CD8-positive, alpha-beta memory T cell (primary cell): ENCODE results near the gene UPK3A. TPM values are rescaled to one million over a fixed set of nuclear protein-coding genes. Genes with fewer than 3 reads are reported as not detected.
A peak's percentile ranks its signal among the peaks of the same experiment; 100 is the strongest.

Experiments
- CTCF ChIA-PET: fragments of 350-600 bp; sonication (Branson Sonifier 250); formaldehyde crosslinking; loops from one replicate; lab custom pipeline; 2021; ENCODE audit warnings: antibody characterized with exemption; lab: Charles Lee
- POLR2A ChIA-PET: fragments of 350-600 bp; sonication (Branson Sonifier 250); formaldehyde crosslinking; loops from one replicate; lab custom pipeline; 2021; ENCODE audit warnings: antibody characterized with exemption; lab: Charles Lee
- DNase-seq, 5 donors: peaks; one replicate each; pipeline versions ENCODE4 v3.0.0 to v3.0.0-alpha.2; 2020 to 2022; ENCODE audit warnings: mixed read lengths in 1 of 5
- H3K27ac ChIP-seq: one replicate; pipeline ENCODE4 v1.7.0; 2013; ENCODE audit warnings: low read depth, mild to moderate bottlenecking, low read length, moderate library complexity
- H3K27me3 ChIP-seq: 2 replicates; pipeline ENCODE4 v1.7.0; 2013; ENCODE audit warnings: low read length, mild to moderate bottlenecking; ENCODE audit not compliant: insufficient read depth, poor library complexity, severe bottlenecking
- H3K36me3 ChIP-seq: 2 replicates; pipeline ENCODE4 v1.7.0; 2013; ENCODE audit warnings: mild to moderate bottlenecking, low read length, moderate library complexity; ENCODE audit not compliant: insufficient read depth
- H3K4me1 ChIP-seq: 2 replicates; pipeline ENCODE4 v1.7.0; 2013; ENCODE audit warnings: mild to moderate bottlenecking, low read length, moderate library complexity; ENCODE audit not compliant: insufficient read depth
- H3K4me3 ChIP-seq: 2 replicates; pipeline ENCODE4 v1.7.0; 2013; ENCODE audit warnings: mild to moderate bottlenecking, low read length
- H3K9me3 ChIP-seq: 2 replicates; pipeline ENCODE4 v1.7.0; 2013; ENCODE audit warnings: mild to moderate bottlenecking, low read length
- H3K27ac Mint-ChIP-seq, 8 donors: one replicate each; pipeline ENCODE4 v1.8.0; 2020 to 2021; ENCODE audit warnings: mixed read lengths in 8 of 8, mild to moderate bottlenecking in 6 of 8, inconsistent platforms in 3 of 8, moderate library complexity in 3 of 8
- H3K27me3 Mint-ChIP-seq, 2 donors: one replicate each; pipeline ENCODE4 v1.8.0; 2020 to 2021; ENCODE audit warnings: mixed read lengths in 2 of 2, mild to moderate bottlenecking in 1 of 2, moderate library complexity in 1 of 2
- H3K36me3 Mint-ChIP-seq, 3 donors: one replicate each; pipeline ENCODE4 v1.8.0; 2020 to 2021; ENCODE audit warnings: mixed read lengths in 3 of 3, inconsistent platforms in 1 of 3, mild to moderate bottlenecking in 1 of 3
- H3K4me1 Mint-ChIP-seq, 3 donors: one replicate each; pipeline ENCODE4 v1.8.0; 2020 to 2021; ENCODE audit warnings: mixed read lengths in 3 of 3, inconsistent platforms in 1 of 3, mild to moderate bottlenecking in 1 of 3
- H3K4me3 Mint-ChIP-seq, 7 donors: one replicate each; pipeline ENCODE4 v1.8.0; 2020 to 2021; ENCODE audit warnings: mixed read lengths in 7 of 7, mild to moderate bottlenecking in 6 of 7, moderate library complexity in 4 of 7, inconsistent platforms in 2 of 7
- H3K9me3 Mint-ChIP-seq, 5 donors: one replicate each; pipeline ENCODE4 v1.8.0; 2020 to 2022; ENCODE audit warnings: mixed read lengths in 5 of 5, mild to moderate bottlenecking in 3 of 5, moderate library complexity in 2 of 5, inconsistent platforms in 1 of 5
- polyA plus RNA-seq: library from polyadenylated mRNA; unstranded; fragments of 300-500 nt; fragmentation: Illumina TruSeq; gene quantifications from one replicate; pipeline ENCODE4 v1.2.3, GENCODE V29; 2021
- total RNA-seq, 2 experiments: library from RNA; stranded (reverse); gene quantifications; one replicate each; pipeline ENCODE4 v1.2.3, GENCODE V29; 2021

UPK3A gene
- total RNA-seq (not detected), polyA plus RNA-seq (not detected)

DNA sequence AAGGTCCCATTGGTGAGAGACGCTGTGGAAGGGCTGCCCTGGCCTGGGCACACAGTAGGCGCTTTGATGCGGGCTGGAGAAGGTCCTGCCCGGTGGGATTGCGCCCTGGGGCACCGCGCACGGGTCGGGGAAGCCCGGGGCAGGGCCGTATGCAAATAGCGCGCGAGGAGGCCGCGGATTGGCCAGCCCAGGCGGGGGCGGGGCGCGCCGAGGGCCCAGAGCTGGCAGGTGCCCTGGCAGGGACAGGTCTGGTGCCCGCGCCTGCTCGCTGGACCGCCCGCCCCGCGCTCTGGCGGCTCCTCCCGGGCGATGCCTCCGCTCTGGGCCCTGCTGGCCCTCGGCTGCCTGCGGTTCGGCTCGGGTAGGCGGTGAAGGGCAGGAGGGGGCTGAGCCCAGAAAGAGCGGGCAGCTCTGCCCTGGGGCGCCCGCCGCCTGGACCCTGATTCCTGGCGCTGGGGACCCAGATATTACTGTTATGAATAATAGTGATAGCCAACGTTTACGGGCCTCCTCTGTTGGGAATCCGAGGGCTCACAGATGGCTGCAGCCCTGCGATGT is at the start of gene UPK3A:
UPK3A (plus strand) TSS at position 245 of the 558 bp plus-strand sequence; CDS start at position 310, 65 bp downstream.
- CTCF ChIA-PET = interaction anchor here (1.4 kb wide), 1 partner anchor 148 kb away, joined by 3 read pairs; no protein-coding TSS in a partner anchor
- Mint-ChIP-seq H3K36me3 (no peaks in the 10 kb centered on the region), H3K27me3 (peaks cover 37 to 46% of the 10 kb centered on the region in 2 donors), H3K4me1 (peaks cover 0 to 9% (median 0%) of the 10 kb centered on the region in 3 donors), H3K9me3 (no peaks in the 10 kb centered on the region), H3K4me3 (peak within 1 kb of the TSS in 1 of 7 donors; percentile 27), H3K27ac (peak within 1 kb of the TSS in 2 of 8 donors; percentile 47 to 84)
- no peaks in the 10 kb centered on the region for H3K36me3 ChIP-seq
- H3K27me3 ChIP-seq = peaks cover 4% of the 10 kb centered on the region
- H3K27ac ChIP-seq = no peak within 1 kb of the TSS
- POLR2A ChIA-PET = no interaction called here
- peak; percentile 27 to 65 (median 45) for DNase-seq
- H3K4me1 ChIP-seq = peaks cover 3% of the 10 kb centered on the region
- peak within 1 kb of the TSS; percentile 22 for H3K4me3 ChIP-seq
- H3K9me3 ChIP-seq = no peaks in the 10 kb centered on the region

DNA sequence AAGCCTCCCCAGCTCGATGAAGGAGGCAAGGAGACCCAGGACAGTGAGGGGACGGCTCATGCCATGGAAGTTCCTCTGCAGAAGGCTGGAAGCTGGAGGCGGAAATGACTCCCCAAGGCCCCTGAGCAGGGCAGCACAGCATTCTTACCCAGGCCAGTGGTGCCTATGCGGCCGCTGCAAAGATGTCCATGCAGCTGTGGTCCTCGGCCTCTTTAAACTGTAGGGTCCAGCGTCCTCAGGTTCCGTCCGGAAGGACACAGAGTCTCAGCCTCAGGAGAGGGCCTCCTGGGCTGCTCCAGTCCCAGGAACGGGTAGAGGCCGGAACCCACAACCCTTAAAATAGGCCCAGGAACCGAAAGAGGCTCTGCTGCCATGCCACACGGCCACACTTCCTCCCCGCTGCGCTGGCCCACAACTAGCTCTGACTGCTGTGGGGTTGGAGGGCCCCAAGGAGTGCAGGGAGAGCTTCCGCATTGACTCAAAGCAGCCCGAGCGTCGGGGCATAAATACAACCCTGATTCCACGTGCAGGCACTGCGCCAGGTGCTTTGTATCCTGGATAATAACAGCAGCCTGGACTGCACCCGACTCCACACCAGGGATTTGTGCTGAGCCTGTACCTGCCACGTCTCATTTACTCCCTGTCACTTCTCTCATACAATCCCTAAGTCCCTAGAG is 49.5 kb upstream of the UPK3A start:
- Histone ChIP-seq H3K27ac (no peak overlapping the region), H3K9me3 (no peaks in the 10 kb centered on the region), H3K36me3 (no peaks in the 10 kb centered on the region), H3K4me1 (peaks cover 10% of the 10 kb centered on the region), H3K4me3 (no peak overlapping the region), H3K27me3 (no peaks in the 10 kb centered on the region)
- POLR2A ChIA-PET = no interaction called here
- H3K27me3 Mint-ChIP-seq = no peaks in the 10 kb centered on the region
- CTCF ChIA-PET = interaction anchor here (0.6 to 1.0 kb wide), 2 partner anchors 11 to 32 kb away, joined by 3 read pairs; no protein-coding TSS in a partner anchor
- H3K36me3 Mint-ChIP-seq = peaks cover 0 to 32% (median 2%) of the 10 kb centered on the region in 3 donors
- peaks cover 25 to 56% (median 33%) of the 10 kb centered on the region in 3 donors for H3K4me1 Mint-ChIP-seq
- H3K4me3 Mint-ChIP-seq = peak overlapping the region in 4 of 7 donors; percentile 16 to 56 (median 27)
- peak overlapping the region in 4 of 8 donors; percentile 29 to 68 (median 38) for H3K27ac Mint-ChIP-seq
- DNase-seq = no peak
- H3K9me3 Mint-ChIP-seq = peaks cover 0 to 2% (median 0%) of the 10 kb centered on the region in 5 donors

DNA sequence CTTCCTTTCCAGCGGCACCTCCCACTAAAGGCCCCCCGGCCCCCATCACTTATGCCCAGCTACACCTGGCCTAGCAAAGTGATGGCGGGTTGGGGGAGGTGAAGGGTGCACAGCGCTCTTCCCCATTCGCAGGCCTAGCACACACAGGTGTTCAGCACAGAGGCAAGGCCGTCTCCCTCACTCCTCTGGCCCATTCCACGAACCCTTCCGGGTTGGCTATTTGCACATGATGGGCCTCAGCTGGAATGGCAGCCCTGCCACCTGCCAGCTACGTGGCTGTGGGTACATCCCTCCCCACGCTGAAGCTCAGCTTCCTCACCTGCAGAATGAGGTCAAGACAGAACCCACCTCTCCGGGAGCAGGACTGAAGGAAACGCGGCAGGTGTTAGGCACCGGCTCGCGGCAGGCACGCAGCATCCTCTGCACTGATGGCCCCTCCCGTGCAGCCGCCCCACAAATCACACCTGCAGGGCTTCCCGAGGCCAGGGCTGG is 48.9 kb upstream of the UPK3A start:
- peak overlapping the region in 3 of 8 donors; percentile 29 to 68 (median 46) for H3K27ac Mint-ChIP-seq
- peak overlapping the region in 3 of 7 donors; percentile 16 to 56 (median 33) for H3K4me3 Mint-ChIP-seq
- CTCF ChIA-PET = no interaction called here

DNA sequence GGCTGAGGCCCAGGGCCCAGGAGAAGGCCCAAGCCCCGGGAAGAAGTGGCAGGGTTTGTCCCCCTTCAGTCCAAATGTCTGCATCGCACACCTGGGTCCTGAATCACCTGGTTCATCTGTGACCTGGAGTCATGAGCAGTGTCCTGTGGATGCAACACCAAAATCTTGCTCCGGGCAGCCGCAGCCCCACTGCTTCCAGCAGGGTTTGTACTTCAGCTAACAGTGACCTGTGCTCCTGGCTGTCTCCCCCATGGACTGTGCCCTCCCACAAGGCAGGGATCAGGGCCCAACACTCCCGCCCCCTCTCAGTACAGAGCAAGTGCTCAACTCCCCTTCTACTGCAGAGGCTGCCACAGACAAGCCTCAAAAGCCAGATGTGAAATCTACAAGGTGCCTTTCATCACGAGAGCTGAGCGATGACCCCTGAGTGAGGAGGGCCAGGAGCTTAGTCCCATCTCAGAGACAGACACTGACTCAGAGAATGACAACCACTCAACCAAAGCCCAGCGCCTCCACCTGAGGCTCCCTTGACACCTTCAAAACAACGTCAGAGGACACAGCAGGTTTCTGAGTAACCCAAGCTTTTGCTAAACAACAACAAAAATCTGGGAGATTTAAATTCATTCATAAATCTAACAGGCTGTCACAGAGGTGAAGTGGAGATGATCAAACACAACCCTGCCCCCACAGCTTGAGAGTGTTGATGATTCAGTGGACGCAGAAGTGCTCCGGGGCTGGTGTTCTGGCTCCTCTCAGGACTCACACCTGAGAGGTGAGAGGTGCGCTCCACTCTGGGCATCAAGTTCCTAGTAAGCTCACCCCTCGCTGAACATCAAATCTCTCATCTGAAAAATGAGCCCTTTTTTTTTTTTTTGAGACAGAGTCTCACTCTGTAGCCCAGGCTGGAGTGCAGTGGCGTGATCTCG is 47.4 kb upstream of the UPK3A start:
- POLR2A ChIA-PET = no interaction called here
- Histone ChIP-seq H3K4me1 (peaks cover 20% of the 10 kb centered on the region), H3K27ac (no peak overlapping the region), H3K36me3 (no peaks in the 10 kb centered on the region), H3K4me3 (no peak overlapping the region), H3K27me3 (no peaks in the 10 kb centered on the region), H3K9me3 (no peaks in the 10 kb centered on the region)
- H3K36me3 Mint-ChIP-seq = peaks cover 0 to 32% (median 2%) of the 10 kb centered on the region in 3 donors
- CTCF ChIA-PET = no interaction called here
- peaks cover 35 to 61% (median 38%) of the 10 kb centered on the region in 3 donors for H3K4me1 Mint-ChIP-seq
- peak overlapping the region in 1 of 7 donors; percentile 80 for H3K4me3 Mint-ChIP-seq
- peaks cover 0 to 2% (median 0%) of the 10 kb centered on the region in 5 donors for H3K9me3 Mint-ChIP-seq
- peaks cover 0 to 1% of the 10 kb centered on the region in 2 donors for H3K27me3 Mint-ChIP-seq
- no peak overlapping the region for H3K27ac Mint-ChIP-seq
- DNase-seq = no peak

More for the DNA sequence above, 48.9 kb upstream of the UPK3A start:
- Mint-ChIP-seq H3K36me3 (peaks cover 0 to 32% (median 2%) of the 10 kb centered on the region in 3 donors), H3K4me1 (peaks cover 26 to 56% (median 33%) of the 10 kb centered on the region in 3 donors), H3K27me3 (no peaks in the 10 kb centered on the region), H3K9me3 (peaks cover 0 to 2% (median 0%) of the 10 kb centered on the region in 5 donors)
- Histone ChIP-seq H3K4me1 (peaks cover 10% of the 10 kb centered on the region), H3K27me3 (no peaks in the 10 kb centered on the region), H3K36me3 (no peaks in the 10 kb centered on the region), H3K27ac (no peak overlapping the region), H3K9me3 (no peaks in the 10 kb centered on the region), H3K4me3 (no peak overlapping the region)
- POLR2A ChIA-PET = no interaction called here
- DNase-seq = no peak

DNA sequence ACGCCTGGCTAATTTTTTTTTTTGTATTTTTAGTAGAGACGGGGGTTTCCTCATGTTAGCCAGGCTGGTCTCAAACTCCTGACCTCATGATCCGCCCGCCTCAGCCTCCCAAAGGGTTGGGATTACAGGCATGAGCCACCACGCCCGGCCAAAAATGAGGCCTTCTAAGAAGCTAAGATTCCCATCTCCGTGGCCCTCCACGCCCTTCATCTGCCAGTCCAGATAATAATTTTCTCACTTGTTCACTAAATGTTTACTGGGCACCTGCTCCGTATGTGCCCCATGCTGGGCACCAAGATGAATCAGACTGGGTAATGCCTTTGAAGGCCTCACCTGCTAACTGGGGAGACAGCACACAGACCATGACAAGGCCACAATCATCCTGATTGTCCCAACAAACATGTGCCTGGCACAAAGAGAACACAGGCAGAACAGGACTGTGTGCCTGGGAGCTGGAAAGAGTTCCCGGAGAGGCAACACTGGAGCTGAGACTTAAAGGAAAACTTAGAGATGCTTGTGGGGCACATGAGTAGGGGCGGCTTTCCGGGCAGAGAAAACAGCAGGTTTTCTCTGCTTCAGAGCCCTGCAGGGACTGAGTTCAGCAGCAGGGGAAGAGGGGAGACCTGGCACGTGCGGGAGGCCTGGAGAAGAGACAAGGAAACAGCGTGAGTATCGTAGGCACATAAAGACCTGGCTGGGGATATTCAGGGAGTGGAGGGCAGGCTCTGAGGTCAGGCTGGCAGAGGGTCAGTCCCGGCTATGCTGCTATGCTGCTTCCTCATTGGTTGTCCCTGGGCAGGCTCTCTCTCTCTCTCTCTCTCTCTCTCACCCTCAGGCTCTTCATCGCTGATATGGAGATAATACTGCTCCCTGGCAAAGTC is 46.4 kb upstream of the UPK3A start:
- POLR2A ChIA-PET = no interaction called here
- Mint-ChIP-seq H3K36me3 (peaks cover 0 to 26% (median 2%) of the 10 kb centered on the region in 3 donors), H3K27ac (peak overlapping the region in 3 of 8 donors; percentile 19 to 82 (median 20)), H3K4me1 (peaks cover 35 to 61% (median 38%) of the 10 kb centered on the region in 3 donors), H3K4me3 (peak overlapping the region; percentile 35 to 98 (median 69)), H3K9me3 (peaks cover 0 to 2% (median 0%) of the 10 kb centered on the region in 5 donors), H3K27me3 (peaks cover 0 to 1% of the 10 kb centered on the region in 2 donors)
- CTCF ChIA-PET = no interaction called here
- Histone ChIP-seq H3K27ac (no peak overlapping the region), H3K4me1 (peaks cover 20% of the 10 kb centered on the region), H3K27me3 (no peaks in the 10 kb centered on the region), H3K9me3 (no peaks in the 10 kb centered on the region), H3K36me3 (no peaks in the 10 kb centered on the region), H3K4me3 (no peak overlapping the region)
- DNase-seq = no peak

DNA sequence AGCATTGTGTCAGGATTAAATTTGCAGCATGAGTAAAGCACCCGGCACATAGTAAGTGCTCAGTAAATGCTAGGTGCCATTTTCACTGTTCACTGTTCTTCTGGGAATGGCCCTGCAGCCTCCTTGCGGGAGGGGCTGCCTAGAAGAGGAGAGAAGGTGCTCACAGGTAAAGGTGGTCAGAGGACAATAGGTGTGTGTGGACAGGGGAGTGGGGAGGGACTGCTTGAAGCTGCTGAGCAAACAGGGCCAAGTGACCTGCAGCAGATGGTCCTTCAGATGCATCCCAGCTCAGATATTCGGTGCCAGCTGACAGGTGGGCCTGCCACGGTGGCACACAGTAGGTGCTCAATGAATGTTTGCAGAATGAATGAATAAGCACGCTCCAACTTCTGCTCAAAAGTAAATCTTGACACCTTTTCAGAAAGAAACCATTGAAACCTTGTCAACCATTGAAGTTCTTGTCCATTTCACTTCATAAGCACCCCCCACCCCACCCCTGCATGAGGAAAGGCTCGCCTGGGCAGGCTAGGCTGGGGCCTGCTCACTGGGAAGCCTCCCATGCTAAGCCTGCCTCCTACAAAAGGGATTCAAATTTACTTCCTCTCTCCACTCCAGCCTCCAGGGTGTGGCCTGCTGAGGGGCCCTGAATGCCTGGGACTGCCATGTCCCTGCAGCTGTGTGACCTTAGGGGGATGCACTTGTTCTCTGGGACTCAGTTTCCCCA is 45.6 kb upstream of the UPK3A start:
- CTCF ChIA-PET = no interaction called here
- no peak for DNase-seq
- Histone ChIP-seq H3K4me3 (no peak overlapping the region), H3K4me1 (peaks cover 20% of the 10 kb centered on the region), H3K36me3 (no peaks in the 10 kb centered on the region), H3K27ac (no peak overlapping the region), H3K27me3 (no peaks in the 10 kb centered on the region), H3K9me3 (no peaks in the 10 kb centered on the region)
- Mint-ChIP-seq H3K27ac (peak overlapping the region in 5 of 8 donors; percentile 21 to 78 (median 50)), H3K4me1 (peaks cover 35 to 61% (median 38%) of the 10 kb centered on the region in 3 donors), H3K4me3 (peak overlapping the region; percentile 91 to 98 (median 94)), H3K36me3 (peaks cover 0 to 24% (median 2%) of the 10 kb centered on the region in 3 donors), H3K9me3 (peaks cover 0 to 2% (median 0%) of the 10 kb centered on the region in 5 donors), H3K27me3 (peaks cover 0 to 1% of the 10 kb centered on the region in 2 donors)
- POLR2A ChIA-PET = no interaction called here
